Upper lobe of left lung (tissue), 6 donors: Measurements from ENCODE around the gene DPY19L1. TPM values are rescaled to one million over a fixed set of nuclear protein-coding genes. Genes with fewer than 3 reads are reported as not detected.

Source experiments
- ATAC-seq, 2 donors: fragments of 200-7000 bp; cut with Tn5 transposase; one replicate each; pipeline ENCODE4 v1.9.1; 2022; ENCODE audit warnings: mild to moderate bottlenecking in 2 of 2, moderate library complexity in 2 of 2; ENCODE audit not compliant: low FRiP score in 2 of 2
- DNase-seq, 2 donors: peaks; one replicate each; pipeline ENCODE4 v3.0.0-alpha.2; 2019 to 2020
- H3K27ac ChIP-seq, 4 donors: fragments of 200-600 bp; sonication (generic); one replicate each; pipeline ENCODE4 v1.5.1; 2016 to 2019
- H3K27me3 ChIP-seq, 4 donors: fragments of 200-600 bp; sonication (generic); one replicate each; pipeline ENCODE4 v1.5.1; 2017 to 2019
- H3K36me3 ChIP-seq, 4 donors: fragments of 200-600 bp; sonication (generic); one replicate each; pipeline ENCODE4 v1.5.1; 2016 to 2019
- H3K4me1 ChIP-seq, 4 donors: fragments of 200-600 bp; sonication (generic); one replicate each; pipeline ENCODE4 v1.5.1; 2018 to 2019
- H3K4me3 ChIP-seq, 4 donors: fragments of 200-600 bp; sonication (generic); one replicate each; pipeline ENCODE4 v1.5.1; 2017 to 2019; ENCODE audit warnings: mild to moderate bottlenecking in 2 of 4, moderate library complexity in 1 of 4
- H3K9me3 ChIP-seq, 4 donors: fragments of 200-600 bp; sonication (generic); one replicate each; pipeline ENCODE4 v1.5.1; 2018 to 2019
- EP300 ChIP-seq, 4 donors: sonication (generic); formaldehyde crosslinking; IDR thresholded peaks; one replicate each; pipeline ENCODE4 v1.5.1; 2017; ENCODE audit warnings: antibody characterized with exemption in 4 of 4, control low read depth in 2 of 4
- POLR2A ChIP-seq, 4 donors: fragments of 450-650 bp; IDR thresholded peaks; one replicate each; pipeline ENCODE4 v1.5.1; 2016 to 2017; ENCODE audit warnings: antibody characterized with exemption in 4 of 4, mild to moderate bottlenecking in 2 of 4
- POLR2AphosphoS5 ChIP-seq, 2 donors: sonication (generic); formaldehyde crosslinking; IDR thresholded peaks; one replicate each; pipeline ENCODE4 v1.5.1; 2017; ENCODE audit warnings: antibody characterized with exemption in 2 of 2
- WGBS, 2 donors: methylation state at CpG; one replicate each; pipeline ENCODE4 v1.1.5; 2017 to 2018; 5-methylcytosine and 5-hydroxymethylcytosine counted together
- total RNA-seq, 6 donors: library from RNA; depleted of rRNA in 4 of 6; stranded (reverse); fragments of >200 nt in 4 of 6; gene quantifications; one replicate each; pipeline versions ENCODE4 v1.1.0 to v1.2.1, GENCODE V29; 2016 to 2021
- TF ChIP-seq, protein P1 (sequence below), 6 experiments: fragments of 450-650 bp in 4 of 6; fragments of 200-600 bp in 2 of 6; sonication (generic) in 2 of 6; IDR thresholded peaks; one replicate each; pipeline ENCODE4 v1.5.1; 2016 to 2019; ENCODE audit warnings: antibody characterized with exemption in 6 of 6
- donor health status: DM: no; HTN: no; CAD: no; lungs with moderate emphysema.
- donor health status: DM: no; HTN: yes; CAD: no; lungs with severe emphysema.

DPY19L1 gene
- total RNA-seq, 6 donors from 2014 or later = 4.2 to 39.1 (median 28.3) TPM

DNA sequence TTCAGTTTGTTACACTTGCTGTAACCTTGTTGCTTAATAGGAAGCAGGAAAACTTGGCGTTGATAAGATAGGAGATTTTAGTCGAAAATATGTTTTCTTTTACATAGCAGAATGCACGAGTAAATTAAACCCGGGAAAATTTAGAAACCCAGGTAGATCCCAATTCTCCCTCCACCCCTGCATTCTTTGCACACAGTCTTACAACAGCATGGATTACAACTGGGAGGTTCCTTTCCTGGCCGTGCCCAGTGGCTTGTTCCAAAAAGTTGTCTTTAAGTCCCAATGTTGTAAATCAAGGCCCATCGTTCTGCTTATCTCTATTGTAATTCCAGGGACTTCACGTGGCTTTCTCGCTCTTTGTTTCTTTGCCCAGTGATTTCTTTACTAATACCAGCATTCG lies 1.1 kb upstream of the DPY19L1 start:
- H3K27me3 ChIP-seq = no peaks in the 10 kb centered on the region
- ATAC-seq = no peak
- DNase-seq = no peak
- no peaks in the 10 kb centered on the region for H3K9me3 ChIP-seq
- peak overlapping the region; percentile 62 to 94 (median 84) for H3K4me3 ChIP-seq
- H3K36me3 ChIP-seq = no peaks in the 10 kb centered on the region
- TF ChIP-seq POLR2A (IDR thresholded peaks at IDR 0.05) = no peak
- TF ChIP-seq EP300 (IDR thresholded peaks at IDR 0.05) = no peak
- TF ChIP-seq, protein P1, sequence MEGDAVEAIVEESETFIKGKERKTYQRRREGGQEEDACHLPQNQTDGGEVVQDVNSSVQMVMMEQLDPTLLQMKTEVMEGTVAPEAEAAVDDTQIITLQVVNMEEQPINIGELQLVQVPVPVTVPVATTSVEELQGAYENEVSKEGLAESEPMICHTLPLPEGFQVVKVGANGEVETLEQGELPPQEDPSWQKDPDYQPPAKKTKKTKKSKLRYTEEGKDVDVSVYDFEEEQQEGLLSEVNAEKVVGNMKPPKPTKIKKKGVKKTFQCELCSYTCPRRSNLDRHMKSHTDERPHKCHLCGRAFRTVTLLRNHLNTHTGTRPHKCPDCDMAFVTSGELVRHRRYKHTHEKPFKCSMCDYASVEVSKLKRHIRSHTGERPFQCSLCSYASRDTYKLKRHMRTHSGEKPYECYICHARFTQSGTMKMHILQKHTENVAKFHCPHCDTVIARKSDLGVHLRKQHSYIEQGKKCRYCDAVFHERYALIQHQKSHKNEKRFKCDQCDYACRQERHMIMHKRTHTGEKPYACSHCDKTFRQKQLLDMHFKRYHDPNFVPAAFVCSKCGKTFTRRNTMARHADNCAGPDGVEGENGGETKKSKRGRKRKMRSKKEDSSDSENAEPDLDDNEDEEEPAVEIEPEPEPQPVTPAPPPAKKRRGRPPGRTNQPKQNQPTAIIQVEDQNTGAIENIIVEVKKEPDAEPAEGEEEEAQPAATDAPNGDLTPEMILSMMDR (IDR thresholded peaks at IDR 0.05) = no peak
- TF ChIP-seq POLR2AphosphoS5 (IDR thresholded peaks at IDR 0.05) = no peak
- peaks cover 21 to 25% (median 24%) of the 10 kb centered on the region in 4 donors for H3K4me1 ChIP-seq
- WGBS, 2 donors = 40 to 41% methylated on average over 9 of the region's 9 CpGs
- peak overlapping the region; percentile 83 to 91 (median 86) for H3K27ac ChIP-seq

DNA sequence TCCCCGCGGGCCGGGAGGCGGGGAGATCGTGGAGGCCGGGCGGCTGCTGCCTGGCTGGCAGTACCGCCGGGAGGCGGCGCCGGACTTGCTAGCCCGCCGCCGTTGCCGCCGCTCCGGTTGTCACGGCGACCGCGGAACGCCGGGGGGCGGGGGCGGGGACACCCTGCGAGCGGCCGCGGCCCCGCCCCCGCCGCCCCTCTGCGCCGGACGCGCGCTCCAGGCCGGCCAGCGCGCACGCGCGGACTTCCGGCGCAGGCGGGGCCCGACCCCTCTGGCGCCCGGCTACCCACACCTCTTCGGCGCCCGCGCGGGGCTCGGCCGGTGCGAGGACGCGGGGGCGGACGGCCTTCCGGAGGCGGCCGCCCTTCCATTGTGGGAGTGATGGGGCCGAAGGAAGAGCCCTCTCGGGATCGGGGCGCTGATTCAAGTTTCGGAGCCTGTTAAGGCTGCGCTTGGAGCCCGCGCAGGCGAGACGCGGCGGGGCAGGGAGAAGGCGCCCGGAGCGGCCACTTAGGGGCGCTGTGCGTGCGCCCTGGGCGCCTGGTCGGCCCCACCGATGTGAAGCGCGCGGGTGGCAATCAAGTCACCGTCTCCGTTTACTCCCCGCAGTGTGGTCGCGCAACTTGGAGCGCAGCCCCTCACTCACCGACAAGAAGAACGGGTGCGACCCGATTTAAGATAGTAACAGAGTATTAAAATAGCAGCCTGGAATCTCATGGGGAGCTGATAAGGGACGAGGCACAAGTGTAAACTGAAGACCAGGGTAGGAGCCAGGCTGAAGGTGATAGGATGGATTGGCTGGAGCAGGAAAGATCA lies 449 bp upstream of the DPY19L1 start:
- Histone ChIP-seq H3K9me3 (no peaks in the 10 kb centered on the region), H3K36me3 (no peaks in the 10 kb centered on the region), H3K27me3 (no peaks in the 10 kb centered on the region), H3K4me1 (peaks cover 21 to 25% (median 24%) of the 10 kb centered on the region in 4 donors), H3K4me3 (peak overlapping the region; percentile 81 to 94 (median 85)), H3K27ac (peak overlapping the region; percentile 83 to 91 (median 86))
- DNase-seq (peak; percentile 98 to 99), ATAC-seq (peak; percentile 91 to 96)
- peak in 1 of 4 donors; percentile 56 for TF ChIP-seq POLR2A (IDR thresholded peaks at IDR 0.05)
- TF ChIP-seq, protein P1 (IDR thresholded peaks at IDR 0.05) = peak; percentile 69 to 94 (median 88)
- peak in 1 of 2 donors; percentile 4 for TF ChIP-seq POLR2AphosphoS5 (IDR thresholded peaks at IDR 0.05)
- TF ChIP-seq EP300 (IDR thresholded peaks at IDR 0.05) = no peak
- 0% methylated on average over 9 to 25 of the region's 100 CpGs for WGBS, 2 donors

DNA sequence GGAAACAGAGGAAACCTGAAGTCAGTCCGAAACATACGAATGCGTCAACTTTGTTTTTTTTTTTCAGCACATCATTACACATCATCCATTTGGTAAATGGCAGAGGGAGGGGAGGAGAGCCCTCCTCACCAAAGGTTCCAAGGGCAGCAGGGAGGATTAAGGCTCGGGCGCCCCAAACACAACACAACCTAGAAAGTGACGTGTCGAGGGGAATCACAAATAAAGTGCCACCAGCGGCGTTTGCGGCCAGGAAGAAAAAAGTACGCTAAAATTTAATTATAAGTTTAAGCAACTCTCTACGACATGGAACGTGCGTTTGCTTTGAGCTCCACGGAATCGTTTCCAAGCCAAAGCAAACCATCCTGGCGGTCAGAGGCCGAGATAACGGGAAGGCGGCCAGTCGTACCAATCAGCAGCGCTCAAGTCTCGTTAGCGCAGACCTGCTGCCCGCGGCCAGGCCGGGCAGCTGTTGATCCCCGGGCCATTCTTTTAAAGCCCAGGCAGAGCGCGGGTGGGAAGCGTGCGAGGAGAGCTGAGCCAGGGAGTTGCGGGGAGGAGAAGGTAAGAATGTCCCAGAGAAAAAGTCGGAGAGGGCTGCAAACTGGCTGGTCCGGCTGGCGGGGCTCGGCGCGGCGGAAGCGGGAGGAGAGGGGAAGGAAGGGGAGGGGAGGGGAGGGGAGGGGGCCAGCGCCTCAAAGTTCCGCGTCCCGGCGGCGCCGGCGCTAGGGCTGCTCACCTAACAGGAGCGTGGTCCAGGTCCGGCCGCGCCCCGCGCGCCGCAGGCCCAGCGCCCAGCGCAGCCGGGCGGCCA lies 719 bp downstream of the DPY19L1 start:
- ATAC-seq = peak; percentile 29 to 64
- peaks cover 21 to 25% (median 24%) of the 10 kb centered on the region in 4 donors for H3K4me1 ChIP-seq
- H3K27me3 ChIP-seq = no peaks in the 10 kb centered on the region
- peak; percentile 54 to 93 for DNase-seq
- peak overlapping the region; percentile 81 to 91 (median 83) for H3K27ac ChIP-seq
- no peaks in the 10 kb centered on the region for H3K36me3 ChIP-seq
- no peak for TF ChIP-seq EP300 (IDR thresholded peaks at IDR 0.05)
- peak in 1 of 4 donors; percentile 27 for TF ChIP-seq POLR2A (IDR thresholded peaks at IDR 0.05)
- TF ChIP-seq, protein P1 (IDR thresholded peaks at IDR 0.05) = peak in 1 of 6 experiments; percentile 17
- TF ChIP-seq POLR2AphosphoS5 (IDR thresholded peaks at IDR 0.05) = no peak
- 0 to 1% methylated on average over 35 to 56 of the region's 61 CpGs for WGBS, 2 donors
- H3K9me3 ChIP-seq = no peaks in the 10 kb centered on the region
- H3K4me3 ChIP-seq = peak overlapping the region; percentile 80 to 94 (median 84)

DNA sequence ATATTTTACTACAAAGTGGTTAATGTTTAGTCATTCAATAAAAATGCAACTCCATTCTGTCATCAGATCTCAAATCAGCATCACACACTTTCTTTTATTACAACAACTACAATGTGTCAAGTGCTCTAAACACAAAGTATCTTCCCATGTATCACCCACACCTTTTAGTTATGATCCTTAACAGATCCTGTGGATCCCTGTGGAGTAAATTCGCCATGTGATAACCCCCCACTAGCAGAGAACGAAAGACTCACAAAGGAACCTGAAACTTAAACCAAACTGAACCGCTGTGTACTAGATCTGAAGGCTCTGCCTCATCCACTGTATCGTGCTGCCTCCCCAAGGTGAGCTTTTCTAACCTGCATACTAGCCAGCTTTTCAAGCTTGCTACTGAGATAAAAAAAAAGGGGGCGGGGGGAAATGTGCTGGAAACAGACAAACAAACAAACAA lies 1.7 kb downstream of the DPY19L1 start:
- Histone ChIP-seq H3K27ac (peak overlapping the region in 1 of 4 donors; percentile 83), H3K36me3 (no peaks in the 10 kb centered on the region), H3K27me3 (no peaks in the 10 kb centered on the region), H3K4me3 (peak overlapping the region in 2 of 4 donors; percentile 88 to 94), H3K9me3 (no peaks in the 10 kb centered on the region), H3K4me1 (peaks cover 23 to 25% (median 24%) of the 10 kb centered on the region in 4 donors)
- WGBS, 2 donors = 49 to 62% methylated on average over 5 of the region's 5 CpGs
- ATAC-seq (no peak), DNase-seq (peak in 1 of 2 donors; percentile 56)
- TF ChIP-seq, protein P1 (IDR thresholded peaks at IDR 0.05) = peak in 1 of 6 experiments; percentile 15
- no peak for TF ChIP-seq POLR2AphosphoS5 (IDR thresholded peaks at IDR 0.05)
